OCI-LY3 (cell line): ENCODE data around the gene MRPL10.

Experiments
- CTCF ChIP-seq: fragments of 200-600, 300-600 bp; sonication (generic); IDR thresholded peaks from 2 replicates; pipeline ENCODE4 v1.5.1; 2014; ENCODE audit warnings: antibody characterized with exemption, low read length, low read depth
- EZH2phosphoT487 ChIP-seq: fragments of 200-600 bp; shearing (Covaris generic); IDR thresholded peaks from 2 replicates; pipeline ENCODE4 v1.6.1; 2018; ENCODE audit warnings: antibody characterized with exemption, mixed run types, low read depth

- TF ChIP-seq CTCF (no peak), EZH2phosphoT487 (0 out of 2 replicates have a peak, but pooled peaks have one; percentile 2)
Measured at GRCh38 chr17:47851764-47852112, 20.4 kb upstream of the MRPL10 start.
